Testis (tissue), 2 donors: ENCODE data around the gene EYS.

ENCODE experiments used
- POLR2A ChIP-seq: fragments of 450-650 bp; IDR thresholded peaks from one replicate; pipeline ENCODE4 v1.6.1; 2017; ENCODE audit warnings: antibody characterized with exemption, mild to moderate bottlenecking, moderate library complexity
- TF ChIP-seq, protein P1 (sequence below), 3 experiments: fragments of 450-650 bp in 2 of 3; fragments of 200-600 bp in 1 of 3; sonication (generic) in 1 of 3; IDR thresholded peaks; one replicate each; pipeline ENCODE4 v1.5.1; 2016 to 2019; ENCODE audit warnings: antibody characterized with exemption in 3 of 3, mild to moderate bottlenecking in 2 of 3, moderate library complexity in 1 of 3

DNA sequence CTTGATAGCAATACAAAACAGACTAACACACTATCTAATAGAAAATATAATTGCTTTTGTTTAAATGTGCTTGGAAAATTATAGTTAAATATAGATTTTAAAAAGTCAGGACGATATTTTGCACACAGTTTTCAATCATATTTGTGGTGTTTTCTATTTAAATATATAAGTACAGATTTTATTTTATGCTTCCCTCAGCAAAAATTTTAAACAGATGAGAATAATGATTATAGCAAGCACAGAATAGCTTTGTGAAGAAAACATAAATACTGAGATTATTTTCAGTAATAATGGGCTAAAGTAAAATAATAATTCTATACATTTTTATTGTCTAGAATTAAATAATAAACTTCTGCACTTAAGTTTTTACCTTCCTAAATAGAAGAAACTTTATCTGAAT lies 1262.0 kb downstream of the EYS start:
- TF ChIP-seq, protein P1, sequence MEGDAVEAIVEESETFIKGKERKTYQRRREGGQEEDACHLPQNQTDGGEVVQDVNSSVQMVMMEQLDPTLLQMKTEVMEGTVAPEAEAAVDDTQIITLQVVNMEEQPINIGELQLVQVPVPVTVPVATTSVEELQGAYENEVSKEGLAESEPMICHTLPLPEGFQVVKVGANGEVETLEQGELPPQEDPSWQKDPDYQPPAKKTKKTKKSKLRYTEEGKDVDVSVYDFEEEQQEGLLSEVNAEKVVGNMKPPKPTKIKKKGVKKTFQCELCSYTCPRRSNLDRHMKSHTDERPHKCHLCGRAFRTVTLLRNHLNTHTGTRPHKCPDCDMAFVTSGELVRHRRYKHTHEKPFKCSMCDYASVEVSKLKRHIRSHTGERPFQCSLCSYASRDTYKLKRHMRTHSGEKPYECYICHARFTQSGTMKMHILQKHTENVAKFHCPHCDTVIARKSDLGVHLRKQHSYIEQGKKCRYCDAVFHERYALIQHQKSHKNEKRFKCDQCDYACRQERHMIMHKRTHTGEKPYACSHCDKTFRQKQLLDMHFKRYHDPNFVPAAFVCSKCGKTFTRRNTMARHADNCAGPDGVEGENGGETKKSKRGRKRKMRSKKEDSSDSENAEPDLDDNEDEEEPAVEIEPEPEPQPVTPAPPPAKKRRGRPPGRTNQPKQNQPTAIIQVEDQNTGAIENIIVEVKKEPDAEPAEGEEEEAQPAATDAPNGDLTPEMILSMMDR (IDR thresholded peaks at IDR 0.05): no peak
- no peak for TF ChIP-seq POLR2A
